Measurements from ENCODE around the gene NNT. TPM values are rescaled to one million over a fixed set of nuclear protein-coding genes. Genes with fewer than 3 reads are reported as not detected.

Gene NNT
- total and polyA plus RNA-seq, 2 of the 8 experiments (the other 6 are each of a cell fraction or from before 2014, with no cell fraction given), result 11.0 to 22.2 TPM

DNA sequence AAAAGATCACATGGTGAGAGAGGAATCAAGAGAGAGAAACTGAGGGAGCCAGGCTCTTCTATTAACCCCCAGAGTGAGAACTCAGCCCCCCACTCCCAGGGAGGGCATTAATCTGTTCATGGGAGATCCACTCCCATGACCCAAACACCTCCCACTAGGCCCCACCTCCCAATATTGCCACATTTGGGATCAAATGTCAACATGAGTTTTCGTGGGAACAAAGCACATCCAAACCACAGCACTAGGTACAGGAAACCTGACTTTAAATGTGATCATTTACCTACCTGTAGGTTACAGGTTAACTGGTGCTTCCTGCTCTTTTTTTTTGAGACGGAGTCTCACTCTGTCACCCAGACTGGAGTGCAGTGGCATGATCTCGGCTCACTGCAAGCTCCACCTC is 16.9 kb downstream of the NNT start:
- FAIRE-seq (no peak), DNase-seq (ENCODE audit: low read depth in 1 of 2, low spot score in 2 of 2) (no peak)
- CTCF ChIA-PET (ENCODE audit: partially characterized antibody), result interaction anchor here (1.0 to 5.5 kb wide), 2 partner anchors 10 to 12 kb away, joined by 3 to 31 read pairs; no protein-coding TSS in a partner anchor
- H4K5ac ChIP-seq (ENCODE audit: insufficient read length, low read depth, low read length), result no peak overlapping the region
- no peak overlapping the region for H4K91ac ChIP-seq (replicated peaks; ENCODE audit: insufficient read length, low read length)
- no peaks in the 10 kb centered on the region for H3K9me3 ChIP-seq (ENCODE audit: insufficient read depth in 2 of 2, low read depth in 1 of 2, low read length in 1 of 2)
- H3K23me2 ChIP-seq (ENCODE audit: low read depth, low read length), result no peaks in the 10 kb centered on the region
- no peaks in the 10 kb centered on the region for H3K79me2 ChIP-seq (ENCODE audit: control insufficient read depth in 1 of 2, insufficient read depth in 2 of 2, low read length in 2 of 2)
- no peak overlapping the region for H3K9ac ChIP-seq (replicated peaks in 1 of 4; ENCODE audit: extremely low read depth in 1 of 4, low read depth in 3 of 4, low read length in 3 of 4)
- H3K14ac ChIP-seq (ENCODE audit: insufficient read length), result no peak overlapping the region
- H3K4me2 ChIP-seq (ENCODE audit: insufficient read depth in 1 of 2, low read depth in 2 of 2, low read length in 2 of 2), result no peak overlapping the region
- H3K4ac ChIP-seq (replicated peaks; ENCODE audit: insufficient read length, low read depth, low read length), result no peak overlapping the region
- H3K27ac ChIP-seq (ENCODE audit: low read depth, low read length), result no peak overlapping the region
- no peaks in the 10 kb centered on the region; a peak in 2 of 8 replicates for H3K36me3 ChIP-seq (ENCODE audit: control insufficient read depth in 2 of 4, insufficient read depth in 4 of 4, low read length in 3 of 4)
- no peak for TF ChIP-seq CHD1 (IDR thresholded peaks at IDR 0.05; ENCODE audit: low read depth, low read length)
- no peak for TF ChIP-seq CREB1 (IDR thresholded peaks at IDR 0.05)
- TF ChIP-seq RBBP5 (IDR thresholded peaks at IDR 0.05; ENCODE audit: borderline replicate concordance, low read depth, low read length), result no peak
- H3K23ac ChIP-seq (ENCODE audit: insufficient read length), result no peak overlapping the region
- H3K18ac ChIP-seq (ENCODE audit: extremely low read depth, low read length), result no peak overlapping the region
- no peak overlapping the region for H3K4me3 ChIP-seq (ENCODE audit: extremely low read depth in 1 of 4, insufficient read depth in 2 of 4, low read depth in 3 of 4, low read length in 4 of 4)
- H2AK5ac ChIP-seq (ENCODE audit: low read depth, low read length), result no peak overlapping the region
- H2BK12ac ChIP-seq (ENCODE audit: low read depth, low read length), result no peak overlapping the region
- H4K20me1 ChIP-seq (replicated peaks in 1 of 2; ENCODE audit: control insufficient read depth in 1 of 2, insufficient read depth in 2 of 2, low read length in 2 of 2), result no peaks in the 10 kb centered on the region
- no peaks in the 10 kb centered on the region for H3K4me1 ChIP-seq (replicated peaks in 1 of 4; ENCODE audit: control insufficient read depth in 3 of 4, insufficient read depth in 4 of 4, low read length in 3 of 4)
- no peak overlapping the region for H2BK5ac ChIP-seq (ENCODE audit: low read depth, low read length)
- no peaks in the 10 kb centered on the region for H3K79me1 ChIP-seq (ENCODE audit: low read depth, low read length)
- no peak overlapping the region for H4K8ac ChIP-seq (ENCODE audit: extremely low read depth, insufficient read depth, low read length)
- POLR2A ChIA-PET (ENCODE audit: partially characterized antibody), result no interaction called here
- H2BK20ac ChIP-seq (ENCODE audit: low read length), result no peak overlapping the region
- no peak overlapping the region for H2BK120ac ChIP-seq (replicated peaks; ENCODE audit: low read depth, low read length)
- no peak overlapping the region for H2BK15ac ChIP-seq (ENCODE audit: low read length)
- H3K27me3 ChIP-seq (replicated peaks in 1 of 4; ENCODE audit: control insufficient read depth in 3 of 4, extremely low read depth in 1 of 4, insufficient read depth in 3 of 4, low read length in 3 of 4), result no peaks in the 10 kb centered on the region
- 86% methylated on average over 3 of the region's 3 CpGs; no CpG with 5 or more reads in 1 of the 2 experiments for WGBS, 2 experiments (ENCODE audit: extremely low coverage in 1 of 2, insufficient coverage in 1 of 2, insufficient read length in 1 of 2, insufficient replicate concordance in 2 of 2, low coverage in 1 of 2, low lambda C conversion rate in 2 of 2, missing lambda C conversion rate in 1 of 2)
- H3K56ac ChIP-seq (replicated peaks; ENCODE audit: insufficient read length, low read depth, low read length), result no peak overlapping the region
- no peak overlapping the region for H2AFZ ChIP-seq (ENCODE audit: low read length)
